HS-27A (cell line): Measurements from ENCODE around the gene EMX2.
"Not testable (repeated sequence)": the region's sequence is repeated elsewhere in the genome, so short reads cannot be mapped to it uniquely, and the experiment has no call there.

Experiments used
- DNase-seq: peaks from one replicate; pipeline ENCODE4 v3.0.0-alpha.2; 2012; ENCODE audit warnings: low read depth, missing footprints

EMX2 gene

GRCh38 chr10:117560942-117561341 is 18.4 kb downstream of the EMX2 start:
- no peak for DNase-seq

- DNase-seq, result no peak
Measured at GRCh38 chr10:117562220-117562619, 19.7 kb downstream of the EMX2 start.

GRCh38 chr10:117562896-117563737 is 20.6 kb downstream of the EMX2 start:
- DNase-seq, result no peak

- no peak for DNase-seq
Measured at GRCh38 chr10:117563780-117564179, 21.2 kb downstream of the EMX2 start.

- no peak for DNase-seq
Measured at GRCh38 chr10:117565068-117565467, 22.5 kb downstream of the EMX2 start.

GRCh38 chr10:117568334-117568733 is 25.8 kb downstream of the EMX2 start:
- DNase-seq, result no peak

- DNase-seq, result no peak
Measured at GRCh38 chr10:117569610-117570390, 27.3 kb downstream of the EMX2 start.

GRCh38 chr10:117570880-117571279 is 28.3 kb downstream of the EMX2 start:
- DNase-seq, result no peak

GRCh38 chr10:117574498-117575146 is 32.1 kb downstream of the EMX2 start:
- DNase-seq, result no peak

GRCh38 chr10:117578490-117578889 is 35.9 kb downstream of the EMX2 start:
- no peak for DNase-seq

- DNase-seq, result no peak
Measured at GRCh38 chr10:117578999-117579590, 36.5 kb downstream of the EMX2 start.

GRCh38 chr10:117581961-117582360 is 39.4 kb downstream of the EMX2 start:
- no peak for DNase-seq

- DNase-seq, result not testable (repeated sequence)
Measured at GRCh38 chr10:117584831-117585230, 42.3 kb downstream of the EMX2 start.

GRCh38 chr10:117587036-117587435 is 44.5 kb downstream of the EMX2 start:
- no peak for DNase-seq

- DNase-seq, result no peak
Measured at GRCh38 chr10:117590101-117590875, 47.7 kb downstream of the EMX2 start.

GRCh38 chr10:117591043-117591442 is 48.5 kb downstream of the EMX2 start:
- DNase-seq, result no peak

- no peak for DNase-seq
Measured at GRCh38 chr10:117594722-117595121, 52.2 kb downstream of the EMX2 start.

- DNase-seq, result no peak
Measured at GRCh38 chr10:117596706-117597105, 54.2 kb downstream of the EMX2 start.

- no peak for DNase-seq
Measured at GRCh38 chr10:117597216-117597615, 54.7 kb downstream of the EMX2 start.
